Psoas muscle (tissue), 8 donors: ENCODE results near the gene DOCK10. TPM values are rescaled to one million over a fixed set of nuclear protein-coding genes. Genes with fewer than 3 reads are reported as not detected.

Experiments
- ATAC-seq, 4 donors: fragments of 200-7000 bp; cut with Tn5 transposase; one replicate each; pipeline ENCODE4 v1.9.1; 2020; ENCODE audit warnings: moderate library complexity in 3 of 4, mild to moderate bottlenecking in 2 of 4
- DNase-seq, 2 donors: peaks; one replicate each; pipeline ENCODE4 v3.0.0-alpha.2; 2020
- H3K27ac ChIP-seq: fragments of 200-600 bp; one replicate; pipeline ENCODE4 v1.8.0; 2022
- H3K27me3 ChIP-seq, 3 donors: fragments of 200-600 bp in 1 of 3; one replicate each; pipeline versions ENCODE4 v1.6.1 to v1.8.0; 2013 to 2022; ENCODE audit warnings: low read length in 2 of 3, mild to moderate bottlenecking in 2 of 3, moderate library complexity in 1 of 3; ENCODE audit not compliant: insufficient read depth in 3 of 3
- H3K36me3 ChIP-seq, 2 donors: fragments of 200-600 bp in 1 of 2; one replicate each; pipeline versions ENCODE4 v1.6.1 to v1.8.0; 2013 to 2022; ENCODE audit warnings: low read depth in 1 of 2, mild to moderate bottlenecking in 1 of 2, moderate library complexity in 1 of 2; ENCODE audit not compliant: insufficient read depth in 1 of 2
- H3K4me1 ChIP-seq: fragments of 200-600 bp; one replicate; pipeline ENCODE4 v1.8.0; 2022
- H3K4me3 ChIP-seq: fragments of 200-600 bp; one replicate; pipeline ENCODE4 v1.8.0; 2022; ENCODE audit warnings: mild to moderate bottlenecking
- H3K9me3 ChIP-seq: fragments of 200-600 bp; one replicate; pipeline ENCODE4 v1.8.0; 2022
- CTCF ChIP-seq: fragments of 200-600 bp; IDR thresholded peaks from one replicate; pipeline ENCODE4 v1.8.0; 2022; ENCODE audit warnings: antibody characterized with exemption
- WGBS, 3 donors: extraction: QIAGEN DNeasy Blood & Tissue Kit; methylation state at CpG; one replicate each; pipeline versions ENCODE4 v1.1.6 to v1.1.7; 2013; 5-methylcytosine and 5-hydroxymethylcytosine counted together
- intact Hi-C, 2 donors: fragments of 100-400 bp; cut with DNase I; formaldehyde crosslinking; loops; one replicate each; pipeline versions ENCODE4 v1.11.0 to v1.14.2; 2022
- long read RNA-seq, 2 donors: library from polyadenylated mRNA; unstranded; transcript quantifications; one replicate each; pipeline ENCODE4 v2.0.0, GENCODE V29; 2021
- polyA plus RNA-seq, 3 donors: library from polyadenylated mRNA; stranded (reverse); fragments of 200-250 nt; gene quantifications; one replicate each; pipeline ENCODE4 v1.2.3, GENCODE V29; 2013
- total RNA-seq, 4 donors: library from RNA; stranded (reverse); fragmentation: NEBNext Ultra II Directional in 2 of 4; extraction: Animal tissue kit (Norgen Biotek cat#: 25700) in 2 of 4; gene quantifications; one replicate each; pipeline versions ENCODE4 v1.2.1 to v1.2.4, GENCODE V29; 2021 to 2023
- donor health status: healthy with polysubstance abuse.
- donor health status: DM: no; HTN: no; CAD: no; lungs with moderate emphysema.
- donor health status: Bipolar disorder and iron deficiency.
- donor health status: healthy.
- donor health status: DM: yes; HTN: yes; CAD: no.
- donor health status: DM: no; HTN: no; CAD: no.
- donor health status: DM: no; HTN: no; CAD: no.
- donor health status: DM: yes; HTN: yes; CAD: no.

DOCK10 gene
- 1 to 10 TPM in 3 of 4 donors, under 1 TPM in 1; 0.54 to 4.4 (median 2.7) TPM for total RNA-seq
- 1 to 10 TPM in 1 of 3 donors, under 1 TPM in 2; 0.17 to 1.0 (median 0.32) TPM for polyA plus RNA-seq
- long read RNA-seq, donor 1, partial matches to known transcripts, result 1 of 1 reads
- long read RNA-seq, donor 1, other reads (novel, unspliced or antisense), result 0 of 1 reads
- long read RNA-seq, donor 2, partial matches to known transcripts, result 1 of 2 reads
- long read RNA-seq, donor 2, other reads (novel, unspliced or antisense), result 1 of 2 reads

DNA sequence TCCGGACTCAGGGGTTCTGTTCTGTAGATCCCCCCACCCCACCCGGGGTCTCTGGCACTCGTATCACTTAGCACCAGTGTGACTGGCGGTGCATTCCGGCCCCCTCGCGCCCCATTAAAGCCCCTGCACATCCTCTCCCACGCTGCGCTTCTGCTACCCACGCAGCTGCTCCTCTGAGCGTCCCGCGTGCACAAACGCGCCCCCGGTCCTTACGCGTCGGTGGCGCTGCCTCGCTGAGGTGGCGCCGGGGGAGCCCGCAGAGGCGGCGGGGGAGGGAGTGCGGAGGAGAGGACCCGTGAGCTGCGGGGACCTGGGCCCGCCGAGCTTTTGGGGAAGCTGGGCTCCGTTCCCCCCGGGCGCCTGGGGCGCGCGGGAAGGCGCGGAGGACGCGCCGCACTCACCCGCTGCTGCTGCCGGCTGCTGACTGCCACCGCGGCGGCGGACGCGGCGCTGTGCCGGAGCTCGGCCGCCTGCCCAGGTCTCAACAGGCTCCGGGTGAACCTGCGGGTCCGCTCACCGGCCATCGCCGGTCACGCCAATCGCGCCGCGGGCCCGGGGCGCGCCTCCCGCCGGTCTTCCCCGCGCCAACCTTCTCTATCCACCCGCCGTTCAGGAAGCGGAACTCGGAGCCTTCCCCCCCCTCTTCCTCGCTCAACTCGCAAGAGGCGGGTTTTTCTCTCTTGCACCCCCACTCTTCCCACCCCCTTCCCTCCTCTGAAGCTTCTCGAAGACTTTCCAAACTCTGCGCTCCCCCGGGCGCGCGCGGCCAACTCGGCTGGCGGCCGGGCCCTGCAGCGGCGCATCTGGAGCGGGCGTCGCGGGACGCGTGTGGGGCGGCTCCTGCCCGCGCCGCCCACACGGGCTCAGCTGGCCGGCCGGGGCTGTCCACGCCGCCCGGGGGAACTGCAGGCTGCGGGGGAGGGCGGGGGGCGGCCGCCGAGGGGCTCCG, at the start of gene DOCK10:
Gene DOCK10, minus strand, starts transcription at position 618 of the 949 bp plus-strand sequence. Its CDS starts 94 bp downstream, at position 524.
- Histone ChIP-seq H3K36me3 (no peaks in the 10 kb centered on the region), H3K4me1 (peaks cover 5% of the 10 kb centered on the region), H3K9me3 (no peaks in the 10 kb centered on the region), H3K27me3 (peaks cover 0 to 9% (median 4%) of the 10 kb centered on the region in 3 donors), H3K4me3 (peak within 1 kb of the TSS; percentile 77), H3K27ac (peak within 1 kb of the TSS; percentile 23)
- 1% methylated on average over 67 to 113 of the region's 113 CpGs for WGBS, 3 donors
- no peak for TF ChIP-seq CTCF
- ATAC-seq, result peak; percentile 27 to 81 (median 70)
- DNase-seq, result peak; percentile 23 to 59
- intact Hi-C loops, result no loop called here

- ATAC-seq (no peak), DNase-seq (no peak)
- Histone ChIP-seq H3K9me3 (no peaks in the 10 kb centered on the region), H3K27ac (no peak overlapping the region), H3K27me3 (peaks cover 0 to 2% (median 0%) of the 10 kb centered on the region in 3 donors), H3K4me3 (no peak overlapping the region), H3K4me1 (no peaks in the 10 kb centered on the region), H3K36me3 (no peaks in the 10 kb centered on the region)
- WGBS, 3 donors, result 87 to 90% (median 89%) methylated on average over 2 of the region's 2 CpGs
- no peak for TF ChIP-seq CTCF
- intact Hi-C loops, result no loop called here
Measured at GRCh38 chr2:225091336-225091735, 49.1 kb upstream of the DOCK10 start.

DNA sequence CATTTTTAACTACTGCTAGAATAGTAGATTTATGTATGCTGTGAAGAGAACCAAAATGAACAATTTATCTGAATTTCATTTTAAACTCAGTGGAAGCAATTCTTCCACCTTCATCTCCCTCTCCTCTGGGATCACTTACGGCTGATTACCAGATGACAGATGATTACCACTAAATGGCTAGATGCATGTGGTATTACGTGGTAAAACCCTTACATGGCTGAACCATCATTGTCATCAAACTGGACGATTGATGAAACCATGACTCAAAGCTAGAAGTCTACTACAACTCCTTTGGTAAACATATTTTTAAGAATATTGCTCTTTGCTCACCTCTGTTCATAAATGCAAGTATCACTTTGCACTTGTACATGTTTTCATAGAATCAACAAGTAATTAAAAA, 48.5 kb upstream of the DOCK10 start:
- ATAC-seq (no peak), DNase-seq (no peak)
- H3K4me1 ChIP-seq, result no peaks in the 10 kb centered on the region
- intact Hi-C loops, result no loop called here
- WGBS, 3 donors, result 71 to 78% (median 76%) methylated on average over 3 of the region's 3 CpGs
- H3K36me3 ChIP-seq, result no peaks in the 10 kb centered on the region
- peaks cover 0 to 2% (median 0%) of the 10 kb centered on the region in 3 donors for H3K27me3 ChIP-seq
- no peak overlapping the region for H3K4me3 ChIP-seq
- H3K27ac ChIP-seq, result no peak overlapping the region
- no peak for TF ChIP-seq CTCF
- no peaks in the 10 kb centered on the region for H3K9me3 ChIP-seq

- Histone ChIP-seq H3K36me3 (no peaks in the 10 kb centered on the region), H3K4me3 (no peak overlapping the region), H3K4me1 (no peaks in the 10 kb centered on the region), H3K9me3 (no peaks in the 10 kb centered on the region), H3K27me3 (peaks cover 0 to 2% (median 0%) of the 10 kb centered on the region in 3 donors), H3K27ac (no peak overlapping the region)
- DNase-seq (no peak), ATAC-seq (no peak)
- 82 to 86% (median 85%) methylated on average over 5 of the region's 5 CpGs for WGBS, 3 donors
- no peak for TF ChIP-seq CTCF
- intact Hi-C loops, result no loop called here
Measured at GRCh38 chr2:225086915-225087314, 44.6 kb upstream of the DOCK10 start.
